Measurements from ENCODE around the gene TRIM8.

Gene TRIM8

GRCh38 chr10:102651455-102652169 lies 7.3 kb downstream of the TRIM8 start:
- peaks cover 42% of the 10 kb centered on the region for H3K36me3 ChIP-seq (ENCODE audit: control insufficient read depth, insufficient read depth, low read length)
- H3K9me3 ChIP-seq (ENCODE audit: control insufficient read depth, insufficient read depth, low read depth, low read length): no peaks in the 10 kb centered on the region
- no peak overlapping the region; the same call in 1 of the 2 replicates for H3K27ac ChIP-seq (ENCODE audit: low read depth, low read length)
- H3K4me3 ChIP-seq (ENCODE audit: low read depth, low read length): no peak overlapping the region
- peaks cover 54% of the 10 kb centered on the region for H3K4me1 ChIP-seq (ENCODE audit: control insufficient read depth, insufficient read depth, low read length)
- no peak overlapping the region for H3K9ac ChIP-seq (ENCODE audit: low read length)
- no peaks in the 10 kb centered on the region for H3K27me3 ChIP-seq (ENCODE audit: control insufficient read depth, insufficient read depth, low read length)

DNA sequence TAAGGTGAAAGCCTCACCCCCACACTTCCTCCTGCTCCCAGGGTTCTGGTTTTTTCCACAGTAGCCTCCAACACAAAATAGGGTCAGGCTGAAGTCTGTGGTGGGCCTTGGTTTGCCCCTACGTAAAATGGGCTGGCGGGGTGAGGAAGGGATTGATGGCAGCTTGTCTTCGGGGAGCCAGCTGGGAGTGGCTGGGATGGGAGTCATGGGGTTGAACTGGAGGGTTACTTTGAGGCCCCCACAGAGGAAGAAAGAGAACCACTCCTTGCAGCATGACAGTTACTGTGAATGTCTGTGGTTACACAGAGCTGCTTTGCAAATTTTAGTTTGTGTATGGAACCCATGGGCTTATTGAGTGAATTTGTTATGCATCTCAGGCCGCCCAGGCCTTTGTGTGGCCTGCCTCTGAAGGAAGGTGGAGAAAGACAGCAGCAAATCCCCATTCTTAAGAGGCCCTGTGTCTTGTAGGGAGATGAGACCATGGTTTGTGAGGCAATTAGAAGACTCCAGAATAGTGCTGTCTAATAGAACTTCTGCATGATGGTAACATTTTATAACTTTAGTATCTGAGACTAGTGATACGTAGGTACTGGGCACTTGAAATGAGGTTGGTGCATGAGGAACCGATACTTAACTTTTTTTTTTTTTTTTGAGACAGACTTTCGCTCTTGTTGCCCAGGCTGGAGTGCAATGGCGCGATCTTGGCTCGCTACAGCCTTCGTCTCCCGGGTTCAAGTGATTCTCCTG lies 8.1 kb downstream of the TRIM8 start:
- H3K9me3 ChIP-seq (ENCODE audit: control insufficient read depth, insufficient read depth, low read depth, low read length): no peaks in the 10 kb centered on the region
- peaks cover 49% of the 10 kb centered on the region for H3K36me3 ChIP-seq (ENCODE audit: control insufficient read depth, insufficient read depth, low read length)
- peaks cover 47% of the 10 kb centered on the region for H3K4me1 ChIP-seq (ENCODE audit: control insufficient read depth, insufficient read depth, low read length)
- no peak overlapping the region for H3K9ac ChIP-seq (ENCODE audit: low read length)
- no peaks in the 10 kb centered on the region for H3K27me3 ChIP-seq (ENCODE audit: control insufficient read depth, insufficient read depth, low read length)
- no peak overlapping the region for H3K27ac ChIP-seq (ENCODE audit: low read depth, low read length)
- H3K4me3 ChIP-seq (ENCODE audit: low read depth, low read length): no peak overlapping the region

DNA sequence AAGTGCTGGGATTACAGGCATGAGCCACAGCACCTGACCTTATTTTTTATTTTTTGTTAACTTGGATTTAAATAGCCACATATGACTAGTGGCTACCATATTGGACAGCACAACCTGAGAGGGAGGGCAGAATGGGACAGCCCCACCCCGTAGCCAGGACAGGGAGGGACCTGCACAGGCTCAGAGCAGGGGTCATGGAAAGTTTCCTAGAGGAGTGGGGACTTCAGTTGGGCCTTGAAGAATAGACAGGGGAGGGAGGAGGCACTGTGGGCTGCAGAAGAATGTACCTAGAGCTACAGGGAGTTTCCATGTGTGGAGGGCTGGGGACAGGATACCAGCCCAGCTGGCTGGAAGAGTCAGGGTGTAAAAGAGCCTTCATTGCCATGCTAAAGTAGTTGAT lies 8.8 kb downstream of the TRIM8 start:
- Histone ChIP-seq H3K9ac (ENCODE audit: low read length) (no peak overlapping the region), H3K36me3 (ENCODE audit: control insufficient read depth, insufficient read depth, low read length) (peaks cover 55% of the 10 kb centered on the region), H3K27me3 (ENCODE audit: control insufficient read depth, insufficient read depth, low read length) (no peaks in the 10 kb centered on the region), H3K4me1 (ENCODE audit: control insufficient read depth, insufficient read depth, low read length) (peaks cover 39% of the 10 kb centered on the region), H3K4me3 (ENCODE audit: low read depth, low read length) (no peak overlapping the region), H3K9me3 (ENCODE audit: control insufficient read depth, insufficient read depth, low read depth, low read length) (no peaks in the 10 kb centered on the region), H3K27ac (ENCODE audit: low read depth, low read length) (no peak overlapping the region)

GRCh38 chr10:102654566-102654965 lies 10.3 kb downstream of the TRIM8 start:
- Histone ChIP-seq H3K4me1 (ENCODE audit: control insufficient read depth, insufficient read depth, low read length) (peaks cover 27% of the 10 kb centered on the region), H3K36me3 (ENCODE audit: control insufficient read depth, insufficient read depth, low read length) (peaks cover 53% of the 10 kb centered on the region), H3K27ac (ENCODE audit: low read depth, low read length) (no peak overlapping the region), H3K4me3 (ENCODE audit: low read depth, low read length) (no peak overlapping the region), H3K27me3 (ENCODE audit: control insufficient read depth, insufficient read depth, low read length) (no peaks in the 10 kb centered on the region), H3K9me3 (ENCODE audit: control insufficient read depth, insufficient read depth, low read depth, low read length) (no peaks in the 10 kb centered on the region), H3K9ac (ENCODE audit: low read length) (no peak overlapping the region)

GRCh38 chr10:102654969-102655368 lies 10.7 kb downstream of the TRIM8 start:
- H3K36me3 ChIP-seq (ENCODE audit: control insufficient read depth, insufficient read depth, low read length): peaks cover 53% of the 10 kb centered on the region
- no peaks in the 10 kb centered on the region for H3K9me3 ChIP-seq (ENCODE audit: control insufficient read depth, insufficient read depth, low read depth, low read length)
- no peak overlapping the region for H3K4me3 ChIP-seq (ENCODE audit: low read depth, low read length)
- H3K4me1 ChIP-seq (ENCODE audit: control insufficient read depth, insufficient read depth, low read length): peaks cover 24% of the 10 kb centered on the region
- no peak overlapping the region for H3K9ac ChIP-seq (ENCODE audit: low read length)
- no peaks in the 10 kb centered on the region for H3K27me3 ChIP-seq (ENCODE audit: control insufficient read depth, insufficient read depth, low read length)
- no peak overlapping the region for H3K27ac ChIP-seq (ENCODE audit: low read depth, low read length)

GRCh38 chr10:102656026-102656425 lies 11.7 kb downstream of the TRIM8 start:
- Histone ChIP-seq H3K9me3 (ENCODE audit: control insufficient read depth, insufficient read depth, low read depth, low read length) (no peaks in the 10 kb centered on the region), H3K4me3 (ENCODE audit: low read depth, low read length) (no peak overlapping the region), H3K4me1 (ENCODE audit: control insufficient read depth, insufficient read depth, low read length) (peaks cover 19% of the 10 kb centered on the region; the same call in 1 of the 2 replicates), H3K36me3 (ENCODE audit: control insufficient read depth, insufficient read depth, low read length) (peaks cover 53% of the 10 kb centered on the region), H3K27me3 (ENCODE audit: control insufficient read depth, insufficient read depth, low read length) (no peaks in the 10 kb centered on the region), H3K9ac (ENCODE audit: low read length) (no peak overlapping the region), H3K27ac (ENCODE audit: low read depth, low read length) (no peak overlapping the region)

- Histone ChIP-seq H3K36me3 (ENCODE audit: control insufficient read depth, insufficient read depth, low read length) (peaks cover 53% of the 10 kb centered on the region), H3K9ac (ENCODE audit: low read length) (no peak overlapping the region), H3K9me3 (ENCODE audit: control insufficient read depth, insufficient read depth, low read depth, low read length) (no peaks in the 10 kb centered on the region), H3K4me1 (ENCODE audit: control insufficient read depth, insufficient read depth, low read length) (peaks cover 20% of the 10 kb centered on the region; the same call in 1 of the 2 replicates), H3K4me3 (ENCODE audit: low read depth, low read length) (no peak overlapping the region), H3K27ac (ENCODE audit: low read depth, low read length) (no peak overlapping the region), H3K27me3 (ENCODE audit: control insufficient read depth, insufficient read depth, low read length) (no peaks in the 10 kb centered on the region)
Measured at GRCh38 chr10:102656791-102657371, 12.6 kb downstream of the TRIM8 start.

GRCh38 chr10:102657451-102657850 lies 13.2 kb downstream of the TRIM8 start:
- no peak overlapping the region for H3K27ac ChIP-seq (ENCODE audit: low read depth, low read length)
- no peaks in the 10 kb centered on the region for H3K9me3 ChIP-seq (ENCODE audit: control insufficient read depth, insufficient read depth, low read depth, low read length)
- H3K9ac ChIP-seq (ENCODE audit: low read length): no peak overlapping the region
- peaks cover 49% of the 10 kb centered on the region for H3K36me3 ChIP-seq (ENCODE audit: control insufficient read depth, insufficient read depth, low read length)
- peaks cover 16% of the 10 kb centered on the region; the same call in 1 of the 2 replicates for H3K4me1 ChIP-seq (ENCODE audit: control insufficient read depth, insufficient read depth, low read length)
- no peaks in the 10 kb centered on the region for H3K27me3 ChIP-seq (ENCODE audit: control insufficient read depth, insufficient read depth, low read length)
- H3K4me3 ChIP-seq (ENCODE audit: low read depth, low read length): no peak overlapping the region

DNA sequence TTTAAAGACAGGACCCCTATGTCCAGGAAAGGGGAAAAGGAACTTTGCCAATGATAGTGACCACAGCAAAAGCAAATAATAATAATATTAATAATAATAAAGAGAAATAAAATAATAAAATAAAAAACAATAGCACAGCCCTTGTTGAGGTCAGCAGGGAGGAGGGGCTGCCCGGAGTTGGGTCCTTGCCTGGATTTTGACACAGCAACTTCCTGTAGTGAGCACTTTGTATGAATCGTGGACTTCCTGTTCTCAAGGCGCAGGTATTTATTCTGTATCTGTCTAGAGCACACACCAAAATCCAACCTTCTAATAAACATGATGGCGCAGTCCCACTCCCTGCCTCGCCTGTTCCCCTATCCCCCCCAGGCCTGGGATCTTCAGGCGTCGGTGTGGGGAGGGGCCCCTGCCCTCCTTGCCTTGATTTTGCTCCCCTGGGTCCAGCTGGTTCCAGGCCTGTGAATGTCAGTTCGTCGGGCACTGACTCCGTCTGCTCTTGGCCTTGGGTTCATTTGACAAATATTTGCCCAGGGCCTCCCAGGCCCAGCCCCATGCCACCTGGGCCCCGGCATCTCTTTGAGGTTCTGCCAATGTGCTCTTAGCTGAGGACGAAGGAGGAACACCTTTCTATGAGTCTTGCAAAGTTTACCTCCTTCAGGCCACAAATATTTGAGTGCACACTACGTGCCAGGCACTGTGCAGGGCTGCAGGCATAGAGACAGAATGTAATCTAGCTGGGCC lies 13.9 kb downstream of the TRIM8 start:
- peaks cover 46% of the 10 kb centered on the region for H3K36me3 ChIP-seq (ENCODE audit: control insufficient read depth, insufficient read depth, low read length)
- no peak overlapping the region for H3K27ac ChIP-seq (ENCODE audit: low read depth, low read length)
- peaks cover 16% of the 10 kb centered on the region; the same call in 1 of the 2 replicates for H3K4me1 ChIP-seq (ENCODE audit: control insufficient read depth, insufficient read depth, low read length)
- no peak overlapping the region for H3K4me3 ChIP-seq (ENCODE audit: low read depth, low read length)
- no peak overlapping the region for H3K9ac ChIP-seq (ENCODE audit: low read length)
- H3K9me3 ChIP-seq (ENCODE audit: control insufficient read depth, insufficient read depth, low read depth, low read length): no peaks in the 10 kb centered on the region
- no peaks in the 10 kb centered on the region for H3K27me3 ChIP-seq (ENCODE audit: control insufficient read depth, insufficient read depth, low read length)

DNA sequence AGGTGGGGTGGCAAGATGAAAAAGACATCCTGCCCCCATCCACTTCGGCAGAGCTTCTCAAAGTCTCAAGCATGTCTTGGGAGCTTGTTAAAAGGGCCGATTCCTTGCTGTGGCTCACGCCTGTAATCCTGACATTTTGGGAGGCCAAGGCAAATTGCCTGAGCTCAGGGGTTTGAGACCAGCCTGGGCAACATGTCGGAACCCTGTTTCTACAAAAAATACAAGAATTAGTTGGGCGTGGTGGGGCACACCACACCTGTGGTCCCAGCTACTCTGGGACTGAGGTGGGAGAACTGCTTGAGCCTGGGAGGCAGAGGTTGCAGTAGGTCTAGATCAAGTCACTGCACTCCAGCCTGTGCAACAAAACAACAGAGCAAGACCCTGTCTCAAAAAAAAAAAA lies 14.5 kb downstream of the TRIM8 start:
- Histone ChIP-seq H3K27me3 (ENCODE audit: control insufficient read depth, insufficient read depth, low read length) (no peaks in the 10 kb centered on the region), H3K27ac (ENCODE audit: low read depth, low read length) (no peak overlapping the region), H3K9ac (ENCODE audit: low read length) (no peak overlapping the region), H3K4me1 (ENCODE audit: control insufficient read depth, insufficient read depth, low read length) (peaks cover 16% of the 10 kb centered on the region; the same call in 1 of the 2 replicates), H3K4me3 (ENCODE audit: low read depth, low read length) (no peak overlapping the region), H3K9me3 (ENCODE audit: control insufficient read depth, insufficient read depth, low read depth, low read length) (no peaks in the 10 kb centered on the region), H3K36me3 (ENCODE audit: control insufficient read depth, insufficient read depth, low read length) (peaks cover 39% of the 10 kb centered on the region)
